Neural progenitor cell (in vitro differentiated cells): ENCODE results near the gene TMEM115. TPM values are rescaled to one million over a fixed set of nuclear protein-coding genes. Genes with fewer than 3 reads are reported as not detected.

Experiments used
- DNase-seq: peaks from one replicate; pipeline ENCODE4 v3.0.0-alpha.2; 2016; ENCODE audit warnings: low spot score
- H2AFZ ChIP-seq: fragments of 200-600 bp; sonication (generic); replicated peaks from 2 replicates; pipeline ENCODE4 v1.6.1; 2016; ENCODE audit warnings: antibody characterized with exemption
- H3F3A ChIP-seq: fragments of 200-600 bp; sonication (generic); 2 replicates; pipeline ENCODE4 v1.6.1; 2016; ENCODE audit warnings: antibody characterized with exemption, low read depth
- H3K27ac ChIP-seq: fragments of 200-600 bp; sonication (generic); 2 replicates; pipeline ENCODE4 v1.5.1; 2016; ENCODE audit warnings: mild to moderate bottlenecking
- H3K27me3 ChIP-seq: fragments of 200-600 bp; sonication (generic); 2 replicates; pipeline ENCODE4 v1.6.1; 2016; ENCODE audit warnings: mild to moderate bottlenecking, moderate library complexity
- H3K36me3 ChIP-seq: fragments of 200-600 bp; sonication (generic); 2 replicates; pipeline ENCODE4 v1.5.1; 2016
- H3K4me1 ChIP-seq: fragments of 200-600 bp; sonication (generic); 2 replicates; pipeline ENCODE4 v1.6.1; 2016; ENCODE audit warnings: mixed run types
- H3K4me2 ChIP-seq: fragments of 200-600 bp; sonication (generic); 2 replicates; pipeline ENCODE4 v1.6.1; 2016
- H3K4me3 ChIP-seq: fragments of 200-600 bp; sonication (generic); 2 replicates; pipeline ENCODE4 v1.5.1; 2016
- H3K79me2 ChIP-seq: fragments of 200-600 bp; sonication (generic); 2 replicates; pipeline ENCODE4 v1.6.1; 2016; ENCODE audit warnings: low read depth
- H3K9ac ChIP-seq: fragments of 200-600 bp; sonication (generic); 2 replicates; pipeline ENCODE4 v1.6.1; 2016
- H3K9me3 ChIP-seq: fragments of 200-600 bp; sonication (generic); 2 replicates; pipeline ENCODE4 v1.5.1; 2016; ENCODE audit warnings: low read depth
- H4K20me1 ChIP-seq: fragments of 200-600 bp; sonication (generic); 2 replicates; pipeline ENCODE4 v1.6.1; 2016; ENCODE audit warnings: low read depth
- H3K27ac Mint-ChIP-seq: 3 replicates; pipeline ENCODE4 v1.8.0; 2021; ENCODE audit warnings: mixed read lengths
- H3K27me3 Mint-ChIP-seq: 2 replicates; pipeline ENCODE4 v1.8.0; 2022; ENCODE audit warnings: low read depth, mild to moderate bottlenecking, inconsistent platforms, moderate library complexity, mixed read lengths; ENCODE audit not compliant: insufficient read depth
- H3K36me3 Mint-ChIP-seq: 3 replicates; pipeline ENCODE4 v1.8.0; 2021; ENCODE audit warnings: mixed read lengths
- H3K4me1 Mint-ChIP-seq: 3 replicates; pipeline ENCODE4 v1.8.0; 2021; ENCODE audit warnings: mixed read lengths
- H3K4me3 Mint-ChIP-seq: 3 replicates; pipeline ENCODE4 v1.8.0; 2021; ENCODE audit warnings: mild to moderate bottlenecking, moderate library complexity, mixed read lengths
- H3K9me3 Mint-ChIP-seq: 3 replicates; pipeline ENCODE4 v1.8.0; 2020; ENCODE audit warnings: mixed read lengths
- CTCF ChIP-seq: fragments of 200-600 bp; sonication (generic); IDR thresholded peaks from 2 replicates; pipeline ENCODE4 v1.5.1; 2017; ENCODE audit warnings: antibody characterized with exemption, mild to moderate bottlenecking
- EZH2 ChIP-seq: fragments of 200-600 bp; sonication (generic); IDR thresholded peaks from 2 replicates; pipeline ENCODE4 v1.6.1; 2017; ENCODE audit warnings: antibody characterized with exemption, mild to moderate bottlenecking, moderate library complexity
- EZH2phosphoT487 ChIP-seq: fragments of 200-600 bp; sonication (generic); IDR thresholded peaks from 2 replicates; pipeline ENCODE4 v1.6.1; 2017; ENCODE audit warnings: antibody characterized with exemption
- total RNA-seq: library from RNA; depleted of rRNA; stranded (reverse); fragments of >200 nt; gene quantifications from 2 replicates; pipeline ENCODE4 v1.2.3, GENCODE V29; 2015; ENCODE audit warnings: low replicate concordance

TMEM115 gene
- total RNA-seq, 1 donor from 2014 or later: 6.3 TPM

DNA sequence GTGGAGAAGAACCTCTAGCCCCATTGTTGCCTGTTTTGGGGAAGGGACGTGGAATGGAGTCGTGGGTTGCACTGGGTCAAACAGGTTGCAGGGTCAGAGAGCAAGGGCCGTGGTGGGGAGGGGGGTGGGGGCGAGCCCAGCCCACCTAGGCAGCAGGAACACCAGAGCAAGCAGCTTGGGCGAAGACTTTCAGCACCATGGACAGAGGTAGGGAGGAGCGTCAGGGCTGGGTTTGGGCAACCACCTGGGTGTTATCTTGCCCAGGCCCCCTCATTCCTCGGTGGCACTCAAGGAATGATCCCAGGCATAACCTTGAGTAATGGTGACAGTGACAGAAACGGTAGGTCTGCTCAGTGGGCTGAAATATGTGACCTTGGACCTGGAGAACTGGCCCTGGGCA is 45.9 kb upstream of the TMEM115 start:
- H3F3A ChIP-seq: no peaks in the 10 kb centered on the region
- H2AFZ ChIP-seq: no peak overlapping the region
- H3K27me3 Mint-ChIP-seq: peaks cover 14% of the 10 kb centered on the region
- peak; percentile 86 for DNase-seq
- H3K36me3 ChIP-seq: no peaks in the 10 kb centered on the region
- H4K20me1 ChIP-seq: peaks cover 52% of the 10 kb centered on the region
- no peak overlapping the region for H3K27ac Mint-ChIP-seq
- TF ChIP-seq EZH2 (no peak), CTCF (no peak), EZH2phosphoT487 (no peak)
- H3K4me3 ChIP-seq: no peak overlapping the region
- H3K4me1 ChIP-seq: no peaks in the 10 kb centered on the region
- no peak overlapping the region for H3K4me2 ChIP-seq
- H3K4me3 Mint-ChIP-seq: no peak overlapping the region
- H3K9me3 Mint-ChIP-seq: no peaks in the 10 kb centered on the region
- no peaks in the 10 kb centered on the region for H3K4me1 Mint-ChIP-seq
- no peak overlapping the region for H3K9ac ChIP-seq
- no peaks in the 10 kb centered on the region for H3K27me3 ChIP-seq
- H3K27ac ChIP-seq: no peak overlapping the region
- H3K79me2 ChIP-seq: no peaks in the 10 kb centered on the region
- no peaks in the 10 kb centered on the region for H3K9me3 ChIP-seq
- no peaks in the 10 kb centered on the region for H3K36me3 Mint-ChIP-seq

DNA sequence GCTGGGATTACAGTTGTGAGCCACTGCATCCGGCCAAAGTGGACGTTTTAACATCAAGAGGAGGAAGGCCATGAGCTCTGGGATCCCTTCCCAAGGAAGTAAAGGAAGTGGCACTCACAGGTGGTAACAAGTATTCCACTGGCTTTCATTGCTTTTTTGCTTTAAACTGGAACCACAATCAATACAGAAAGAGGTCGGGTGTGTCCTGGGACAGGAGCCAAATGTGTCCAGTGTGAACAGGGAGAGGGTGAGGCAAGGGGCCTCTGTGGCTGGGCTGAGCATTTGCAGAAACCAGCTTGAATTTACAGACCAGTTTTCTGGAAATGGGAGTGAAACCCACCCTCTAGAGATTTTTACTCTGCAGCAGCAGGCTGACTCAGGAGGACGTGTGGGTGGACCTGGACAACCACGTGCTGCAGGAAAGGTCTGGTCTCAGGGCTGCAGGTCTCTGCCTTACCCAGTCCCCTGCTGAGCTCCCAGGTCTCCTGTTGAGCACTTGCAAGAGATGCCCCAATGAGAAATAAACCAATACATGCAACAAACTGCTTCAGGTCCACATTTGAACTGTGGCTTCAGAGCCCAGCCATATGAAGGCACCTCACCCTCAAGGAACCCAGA is 42.8 kb upstream of the TMEM115 start:
- no peak overlapping the region for H3K4me2 ChIP-seq
- no peak overlapping the region for H3K27ac Mint-ChIP-seq
- no peak overlapping the region for H3K27ac ChIP-seq

GRCh38 chr3:50396502-50396901 is 37.2 kb upstream of the TMEM115 start:
- H3K9me3 ChIP-seq: no peaks in the 10 kb centered on the region
- no peaks in the 10 kb centered on the region for H4K20me1 ChIP-seq
- peak overlapping the region; percentile 80 for H3K27ac Mint-ChIP-seq
- no peak overlapping the region for H3K4me2 ChIP-seq
- H3K36me3 ChIP-seq: no peaks in the 10 kb centered on the region
- H3F3A ChIP-seq: no peaks in the 10 kb centered on the region
- no peaks in the 10 kb centered on the region for H3K36me3 Mint-ChIP-seq
- no peaks in the 10 kb centered on the region for H3K27me3 ChIP-seq
- no peak overlapping the region for H3K9ac ChIP-seq
- no peak overlapping the region for H3K4me3 Mint-ChIP-seq
- H3K9me3 Mint-ChIP-seq: no peaks in the 10 kb centered on the region
- no peak overlapping the region for H3K4me3 ChIP-seq
- peaks cover 4% of the 10 kb centered on the region for H3K4me1 ChIP-seq
- no peaks in the 10 kb centered on the region for H3K79me2 ChIP-seq
- H3K27ac ChIP-seq: no peak overlapping the region
- H3K4me1 Mint-ChIP-seq: peaks cover 9% of the 10 kb centered on the region
- no peak for DNase-seq
- TF ChIP-seq EZH2 (no peak), EZH2phosphoT487 (no peak), CTCF (no peak)
- no peak overlapping the region for H2AFZ ChIP-seq
- H3K27me3 Mint-ChIP-seq: peaks cover 6% of the 10 kb centered on the region

More for the DNA sequence above, 42.8 kb upstream of the TMEM115 start:
- Histone ChIP-seq H3K4me1 (peaks cover under 1% of the 10 kb centered on the region), H3K79me2 (no peaks in the 10 kb centered on the region), H3K9ac (no peak overlapping the region), H2AFZ (no peak overlapping the region), H3F3A (no peaks in the 10 kb centered on the region), H3K27me3 (no peaks in the 10 kb centered on the region), H4K20me1 (peaks cover 41% of the 10 kb centered on the region), H3K4me3 (no peak overlapping the region), H3K9me3 (no peaks in the 10 kb centered on the region), H3K36me3 (no peaks in the 10 kb centered on the region)
- peaks cover 2% of the 10 kb centered on the region for H3K4me1 Mint-ChIP-seq
- peaks cover 15% of the 10 kb centered on the region for H3K27me3 Mint-ChIP-seq
- no peak overlapping the region for H3K4me3 Mint-ChIP-seq
- H3K9me3 Mint-ChIP-seq: no peaks in the 10 kb centered on the region
- no peak for TF ChIP-seq EZH2phosphoT487
- no peak for TF ChIP-seq EZH2
- TF ChIP-seq CTCF: no peak
- H3K36me3 Mint-ChIP-seq: no peaks in the 10 kb centered on the region
- no peak for DNase-seq
